ENCODE measurements around the gene RFX4.

GRCh38 chr12:106669216-106669615 is 86.4 kb downstream of the RFX4 start:
- TF ChIP-seq POLR2A (IDR thresholded peaks at IDR 0.05; ENCODE audit: low read length) (no peak), GATA1 (IDR thresholded peaks at IDR 0.05; ENCODE audit: low read depth, low read length) (no peak)

Measured in erythroblast (primary cell).